Right lobe of liver (tissue), 6 donors: ENCODE data around the gene NLN. TPM values are rescaled to one million over a fixed set of nuclear protein-coding genes. Genes with fewer than 3 reads are reported as not detected.
A peak's percentile ranks its signal among the peaks of the same experiment; 100 is the strongest.

Experiments used
- ATAC-seq, 4 donors: fragments of 200-7000 bp; cut with Tn5 transposase; one replicate each; pipeline ENCODE4 v1.9.1; 2020; ENCODE audit warnings: mild to moderate bottlenecking in 4 of 4, moderate library complexity in 4 of 4
- DNase-seq, 3 donors: peaks; one replicate each; pipeline ENCODE4 v3.0.0-alpha.2; 2020
- H3K27ac ChIP-seq, 3 donors: fragments of 200-600 bp; one replicate each; pipeline ENCODE4 v1.8.0; 2022
- H3K27me3 ChIP-seq, 2 donors: fragments of 200-600 bp; one replicate each; pipeline ENCODE4 v1.8.0; 2022
- H3K36me3 ChIP-seq, 4 donors: fragments of 200-600 bp; sonication (generic) in 1 of 4; one replicate each; pipeline versions ENCODE4 v1.5.1 to v1.8.0; 2017 to 2022; ENCODE audit warnings: control low read depth in 1 of 4
- H3K4me1 ChIP-seq, 4 donors: fragments of 200-600 bp; sonication (generic) in 1 of 4; one replicate each; pipeline versions ENCODE4 v1.5.1 to v1.8.0; 2017 to 2022; ENCODE audit warnings: control low read depth in 1 of 4
- H3K4me3 ChIP-seq, 3 donors: fragments of 200-600 bp; one replicate each; pipeline ENCODE4 v1.8.0; 2022
- H3K9me3 ChIP-seq, 4 donors: fragments of 200-600 bp; sonication (generic) in 1 of 4; one replicate each; pipeline versions ENCODE4 v1.5.1 to v1.8.0; 2017 to 2022; ENCODE audit warnings: control low read depth in 1 of 4
- POLR2A ChIP-seq: fragments of 450-650 bp; IDR thresholded peaks from one replicate; pipeline ENCODE4 v1.6.1; 2017; ENCODE audit warnings: antibody characterized with exemption, mild to moderate bottlenecking
- WGBS: methylation state at CpG from one replicate; pipeline ENCODE4 v1.1.6; 2018; ENCODE audit warnings: low coverage, low lambda C conversion rate; ENCODE audit not compliant: insufficient coverage; ENCODE audit errors: missing lambda C conversion rate; 5-methylcytosine and 5-hydroxymethylcytosine counted together
- intact Hi-C, 2 donors: fragments of 100-400 bp; cut with DNase I; formaldehyde crosslinking; loops; one replicate each; pipeline versions ENCODE4 v1.11.2 to v1.14.1; 2022
- total RNA-seq, 6 experiments: library from RNA; depleted of rRNA in 2 of 6; stranded (reverse); fragments of >200 nt in 2 of 6; fragmentation: NEBNext Ultra II Directional in 3 of 6; extraction: Animal tissue kit (Norgen Biotek cat#: 25700) in 3 of 6; gene quantifications; one replicate each; pipeline versions ENCODE4 v1.1.0 to v1.2.4, GENCODE V29; 2016 to 2023
- TF ChIP-seq, protein P1 (sequence below), 4 donors: fragments of 200-600 bp in 3 of 4; fragments of 450-650 bp in 1 of 4; IDR thresholded peaks; one replicate each; pipeline versions ENCODE4 v1.5.1 to v1.8.0; 2016 to 2022; ENCODE audit warnings: antibody characterized with exemption in 4 of 4, mild to moderate bottlenecking in 2 of 4
- donor health status: DM: no; HTN: yes; CAD: no.
- donor health status: DM: no; HTN: no; CAD: no.
- donor health status: DM: no; HTN: no; CAD: no.
- donor health status: DM: no; HTN: yes; CAD: no.
- donor health status: DM: no; HTN: yes; CAD: no.

NLN gene
- total RNA-seq, 6 experiments from 2014 or later: 28.3 to 68.2 (median 36.7) TPM

DNA sequence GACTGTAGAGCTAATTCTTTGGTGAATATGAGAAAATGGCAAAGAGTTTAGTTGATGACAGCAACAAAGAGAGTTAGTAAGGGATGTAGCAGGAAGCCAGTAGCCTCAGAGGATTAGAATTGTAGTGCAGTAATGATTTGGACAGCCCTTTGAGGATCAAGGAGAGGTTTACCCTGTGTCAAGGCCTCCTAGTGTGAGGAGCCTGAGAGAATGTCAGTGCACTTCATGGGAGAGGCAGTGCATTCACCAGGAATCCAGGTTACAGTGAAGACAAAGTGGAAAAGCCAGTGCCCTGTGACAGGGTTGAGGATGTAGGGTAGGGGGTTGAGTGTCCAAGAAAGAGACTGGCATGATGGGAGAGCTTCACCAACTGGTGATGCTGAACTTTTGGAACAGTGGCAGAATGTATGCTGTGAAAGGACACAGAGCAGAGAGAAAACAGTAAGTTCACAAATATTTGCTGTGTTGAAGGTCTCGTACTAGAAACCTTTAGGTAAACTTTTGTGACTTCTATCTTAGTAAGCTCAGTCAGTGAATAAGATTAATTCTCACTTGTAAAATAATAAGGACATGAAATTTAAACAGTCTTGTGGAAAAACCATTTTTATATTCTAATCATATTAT, 27.3 kb downstream of the NLN start:
- H3K4me1 ChIP-seq: peaks cover 0 to 51% (median 8%) of the 10 kb centered on the region in 4 donors
- H3K36me3 ChIP-seq: no peaks in the 10 kb centered on the region
- peak overlapping the region in 1 of 3 donors; percentile 69 for H3K27ac ChIP-seq
- no peak overlapping the region for H3K4me3 ChIP-seq
- no peak for DNase-seq
- intact Hi-C loops: no loop called here
- H3K9me3 ChIP-seq: no peaks in the 10 kb centered on the region
- WGBS: 58% methylated on average over 1 of the region's 1 CpG
- no peaks in the 10 kb centered on the region for H3K27me3 ChIP-seq
- ATAC-seq: peak; percentile 68 to 81 (median 76)
- no peak for TF ChIP-seq POLR2A
- TF ChIP-seq, protein P1, sequence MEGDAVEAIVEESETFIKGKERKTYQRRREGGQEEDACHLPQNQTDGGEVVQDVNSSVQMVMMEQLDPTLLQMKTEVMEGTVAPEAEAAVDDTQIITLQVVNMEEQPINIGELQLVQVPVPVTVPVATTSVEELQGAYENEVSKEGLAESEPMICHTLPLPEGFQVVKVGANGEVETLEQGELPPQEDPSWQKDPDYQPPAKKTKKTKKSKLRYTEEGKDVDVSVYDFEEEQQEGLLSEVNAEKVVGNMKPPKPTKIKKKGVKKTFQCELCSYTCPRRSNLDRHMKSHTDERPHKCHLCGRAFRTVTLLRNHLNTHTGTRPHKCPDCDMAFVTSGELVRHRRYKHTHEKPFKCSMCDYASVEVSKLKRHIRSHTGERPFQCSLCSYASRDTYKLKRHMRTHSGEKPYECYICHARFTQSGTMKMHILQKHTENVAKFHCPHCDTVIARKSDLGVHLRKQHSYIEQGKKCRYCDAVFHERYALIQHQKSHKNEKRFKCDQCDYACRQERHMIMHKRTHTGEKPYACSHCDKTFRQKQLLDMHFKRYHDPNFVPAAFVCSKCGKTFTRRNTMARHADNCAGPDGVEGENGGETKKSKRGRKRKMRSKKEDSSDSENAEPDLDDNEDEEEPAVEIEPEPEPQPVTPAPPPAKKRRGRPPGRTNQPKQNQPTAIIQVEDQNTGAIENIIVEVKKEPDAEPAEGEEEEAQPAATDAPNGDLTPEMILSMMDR (IDR thresholded peaks at IDR 0.05): no peak

DNA sequence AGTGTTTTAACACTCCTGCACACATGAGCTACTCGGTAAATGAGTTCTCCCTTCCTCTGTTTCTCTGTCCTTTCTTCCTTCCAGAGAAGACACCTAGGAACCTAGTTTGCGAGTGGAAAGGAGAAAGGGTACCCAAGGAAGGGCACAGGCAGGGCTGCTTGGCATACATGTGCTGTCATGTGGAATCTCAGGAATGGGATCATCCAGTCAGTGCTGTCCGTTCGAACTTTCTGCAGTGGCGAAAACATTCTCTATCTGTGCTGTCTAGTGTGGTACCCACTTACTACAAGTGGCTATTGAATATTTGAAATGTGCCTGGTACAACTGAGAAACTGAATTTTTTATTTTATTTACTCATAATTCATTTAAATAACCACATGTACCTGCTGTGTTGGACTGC, 28.0 kb downstream of the NLN start:
- no peaks in the 10 kb centered on the region for H3K27me3 ChIP-seq
- ATAC-seq: peak; percentile 16 to 35 (median 26)
- no peak for TF ChIP-seq POLR2A
- TF ChIP-seq, protein P1 (IDR thresholded peaks at IDR 0.05): no peak
- no peaks in the 10 kb centered on the region for H3K36me3 ChIP-seq
- DNase-seq: no peak
- H3K27ac ChIP-seq: peak overlapping the region in 1 of 3 donors; percentile 69
- no peaks in the 10 kb centered on the region for H3K9me3 ChIP-seq
- WGBS: 58% methylated on average over 3 of the region's 5 CpGs
- H3K4me3 ChIP-seq: no peak overlapping the region
- intact Hi-C loops: no loop called here
- peaks cover 0 to 48% (median 8%) of the 10 kb centered on the region in 4 donors for H3K4me1 ChIP-seq

DNA sequence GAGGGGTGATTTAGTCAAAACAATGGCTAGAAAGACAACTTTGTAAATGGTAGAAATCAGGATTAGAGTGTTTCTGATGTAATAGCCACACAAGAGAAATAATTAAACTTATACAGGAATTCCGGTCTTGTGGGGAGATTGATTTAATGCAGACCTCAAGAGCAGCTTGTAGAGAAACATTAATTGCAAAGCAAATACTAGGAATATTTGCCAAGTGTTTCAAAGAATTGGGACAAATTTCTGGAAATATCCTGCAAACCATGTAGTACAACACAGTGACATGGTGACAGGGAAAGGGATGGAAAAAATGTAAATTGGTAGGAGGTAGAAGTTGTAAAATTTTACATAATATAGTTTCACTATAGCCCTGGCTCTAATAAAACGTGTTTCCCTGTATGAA, 28.9 kb downstream of the NLN start:
- DNase-seq (no peak), ATAC-seq (peak in 3 of 4 donors; percentile 55 to 58 (median 57))
- peaks cover 0 to 48% (median 8%) of the 10 kb centered on the region in 4 donors for H3K4me1 ChIP-seq
- peak overlapping the region in 1 of 3 donors; percentile 69 for H3K27ac ChIP-seq
- WGBS: 33% methylated on average over 2 of the region's 2 CpGs
- no peaks in the 10 kb centered on the region for H3K36me3 ChIP-seq
- intact Hi-C loops: no loop called here
- no peaks in the 10 kb centered on the region for H3K9me3 ChIP-seq
- no peaks in the 10 kb centered on the region for H3K27me3 ChIP-seq
- TF ChIP-seq, protein P1 (IDR thresholded peaks at IDR 0.05): no peak
- no peak for TF ChIP-seq POLR2A
- no peak overlapping the region for H3K4me3 ChIP-seq

DNA sequence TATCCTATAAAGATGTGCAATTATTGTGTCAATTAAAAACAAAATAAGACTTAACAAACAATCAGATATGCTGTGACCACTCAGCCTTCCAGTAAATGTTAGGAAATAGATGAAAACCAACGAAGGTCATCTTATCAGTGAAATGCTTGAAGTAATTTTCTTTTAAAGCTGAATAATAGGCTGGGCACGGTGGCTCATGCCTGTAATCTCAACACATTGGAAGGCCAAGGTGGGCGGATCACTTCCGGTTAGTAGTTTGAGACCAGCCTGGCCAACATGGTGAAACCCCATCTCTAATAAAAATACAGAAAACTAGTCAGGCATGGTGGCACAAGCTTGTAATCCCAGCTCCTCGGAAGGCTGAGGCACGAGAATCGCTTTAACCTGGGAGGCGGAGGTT, 31.2 kb downstream of the NLN start:
- Histone ChIP-seq H3K4me3 (no peak overlapping the region), H3K9me3 (no peaks in the 10 kb centered on the region), H3K27ac (no peak overlapping the region), H3K27me3 (no peaks in the 10 kb centered on the region), H3K36me3 (no peaks in the 10 kb centered on the region), H3K4me1 (peaks cover 0 to 48% (median 8%) of the 10 kb centered on the region in 4 donors)
- whole genome bisulfite sequencing: 76% methylated on average over 8 of the region's 8 CpGs
- DNase-seq (no peak), ATAC-seq (no peak)
- intact Hi-C loops: no loop called here
- TF ChIP-seq, protein P1 (IDR thresholded peaks at IDR 0.05): no peak
- no peak for TF ChIP-seq POLR2A
